HG03196 (cell line): Measurements from ENCODE around the gene DHRSX.
"Not testable (repeated sequence)": the region's sequence is repeated elsewhere in the genome, so short reads cannot be mapped to it uniquely, and the experiment has no call there.

Source experiments
- ATAC-seq: cut with Tn5 transposase; IDR thresholded peaks from one replicate; pipeline ENCODE4 v1.9.1; 2021; ENCODE audit not compliant: unreplicated experiment

The DHRSX gene

DNA sequence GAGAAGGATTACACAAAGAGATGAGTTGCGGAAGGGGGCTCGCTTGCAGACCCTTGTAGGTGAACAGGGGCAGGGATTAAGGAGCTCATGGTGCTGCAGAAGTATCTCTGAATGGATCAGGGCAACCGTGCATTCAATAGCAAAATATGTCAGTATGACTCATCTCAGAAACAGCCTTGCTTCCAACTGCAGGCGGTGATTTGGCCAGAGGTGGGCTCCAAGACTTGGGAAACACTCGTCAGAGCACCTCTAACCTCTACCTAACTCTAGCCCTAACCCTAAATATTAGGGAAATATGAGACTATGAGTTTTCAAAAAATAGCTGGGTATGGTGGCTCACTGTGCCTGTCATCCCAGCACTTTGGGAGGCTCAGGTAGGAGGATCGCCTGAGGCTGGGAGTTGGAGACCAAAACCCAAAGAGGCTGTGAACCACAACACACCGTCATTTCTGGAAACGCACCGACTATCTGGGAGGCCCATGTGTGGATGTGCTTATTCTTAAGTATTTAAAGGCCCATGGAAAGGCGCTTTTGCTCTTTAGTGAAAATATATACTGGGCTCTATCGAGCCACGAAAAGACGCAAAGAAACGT lies 102.6 kb downstream of the DHRSX start:
- no peak for ATAC-seq

DNA sequence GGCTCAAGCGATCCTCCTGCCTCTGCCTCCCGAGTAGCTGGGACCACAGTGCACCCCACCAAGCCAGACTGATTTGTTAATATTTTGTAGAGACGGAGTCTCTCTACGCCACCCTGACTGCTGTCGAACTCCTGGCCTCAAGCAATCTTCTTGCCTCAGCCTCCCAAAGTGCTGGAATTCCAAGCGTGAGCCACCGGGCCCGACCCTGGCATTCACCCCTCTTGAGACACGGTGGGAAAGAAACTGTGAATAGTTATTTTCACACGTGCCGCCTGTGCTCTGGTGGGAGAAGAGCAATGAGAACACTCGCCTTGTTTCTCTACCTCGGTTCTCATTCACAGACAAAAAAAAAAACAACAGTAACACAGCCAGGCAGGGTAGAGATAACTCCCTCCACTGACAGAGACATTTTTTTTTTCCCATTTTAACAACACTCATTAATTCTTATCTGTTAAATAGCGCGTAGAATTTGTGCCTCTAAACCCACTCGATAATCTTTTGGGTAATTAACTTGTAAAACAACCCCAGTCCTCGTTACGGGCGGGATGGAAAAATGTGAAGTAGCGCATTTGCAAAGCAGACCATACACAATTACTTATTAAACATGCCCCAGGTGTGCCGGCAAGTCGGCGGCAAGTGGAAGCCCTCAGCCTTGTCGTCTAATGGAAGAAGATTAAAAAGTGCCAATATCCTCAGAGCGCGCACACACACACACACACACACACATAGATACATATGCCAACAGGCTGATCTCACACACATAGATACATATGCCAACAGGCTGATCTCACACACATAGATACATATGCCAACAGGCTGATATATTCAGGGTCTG lies 103.3 kb downstream of the DHRSX start:
- ATAC-seq = no peak

DNA sequence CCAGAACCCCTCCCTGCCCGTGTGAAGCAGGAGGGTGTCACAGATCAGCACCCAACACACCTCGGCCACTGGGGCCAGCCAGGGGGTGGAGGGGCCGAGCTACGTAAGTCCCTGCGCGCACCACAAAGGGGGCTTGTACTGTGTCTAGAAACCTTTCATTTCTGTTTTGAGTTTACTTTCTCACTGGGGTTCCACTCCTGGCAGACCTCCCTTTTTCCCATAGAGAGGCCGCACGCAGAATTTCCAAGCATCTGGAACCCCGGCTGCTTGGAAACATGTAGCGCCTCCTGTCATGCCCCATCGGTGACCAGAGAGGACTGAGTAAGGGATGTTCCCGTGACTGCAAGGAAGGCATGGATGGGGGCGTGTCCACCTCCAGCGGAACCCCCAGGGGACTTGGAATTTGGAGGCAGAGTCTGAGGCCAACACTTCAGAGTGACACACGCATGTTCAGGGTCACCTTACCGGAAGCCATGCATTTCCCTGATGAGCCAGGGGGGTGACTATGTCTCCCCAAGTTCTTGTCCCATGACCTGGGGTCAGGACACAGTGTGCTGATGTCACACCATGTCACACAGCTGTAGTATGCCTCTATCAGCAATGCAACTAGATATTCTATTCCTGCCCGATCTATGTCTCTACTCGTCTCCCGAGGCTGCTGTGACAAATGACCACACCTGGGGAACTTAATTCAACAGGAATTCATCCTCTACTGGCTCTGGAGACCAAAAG lies 105.3 kb downstream of the DHRSX start:
- no peak for ATAC-seq

DNA sequence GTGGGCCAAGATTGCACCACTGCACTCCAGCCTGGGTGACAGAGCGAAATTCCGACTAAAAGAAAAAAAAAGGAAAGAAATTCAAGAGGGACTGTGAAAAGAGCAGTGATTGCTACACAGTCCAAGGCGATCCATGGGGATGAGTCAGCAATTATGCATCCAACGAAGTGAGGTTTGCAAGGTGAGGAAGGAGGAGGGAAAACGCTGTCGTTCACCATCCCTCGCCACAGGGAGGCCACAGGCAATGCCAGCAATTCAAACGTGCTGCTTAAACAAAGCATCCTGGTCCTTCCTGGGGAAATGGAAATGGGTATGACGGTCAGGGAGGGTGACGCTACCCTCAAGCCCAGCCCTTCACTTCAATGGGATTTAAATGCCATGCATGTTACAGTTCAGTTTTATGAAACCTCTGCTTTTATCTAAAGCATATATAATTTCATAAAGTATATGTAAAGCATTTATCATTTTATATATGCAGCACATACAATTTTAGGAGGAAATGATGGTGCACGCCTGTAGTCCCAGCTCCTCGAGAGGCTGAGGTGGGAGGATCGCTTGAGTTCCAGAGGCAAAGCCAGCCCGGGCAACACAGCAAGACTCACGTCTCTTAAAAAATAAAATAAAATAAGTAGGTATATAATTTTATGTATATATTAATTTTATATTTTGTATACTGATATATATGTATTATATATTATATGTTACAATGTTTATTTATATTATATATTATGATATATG lies 108.7 kb downstream of the DHRSX start:
- ATAC-seq = no peak

DNA sequence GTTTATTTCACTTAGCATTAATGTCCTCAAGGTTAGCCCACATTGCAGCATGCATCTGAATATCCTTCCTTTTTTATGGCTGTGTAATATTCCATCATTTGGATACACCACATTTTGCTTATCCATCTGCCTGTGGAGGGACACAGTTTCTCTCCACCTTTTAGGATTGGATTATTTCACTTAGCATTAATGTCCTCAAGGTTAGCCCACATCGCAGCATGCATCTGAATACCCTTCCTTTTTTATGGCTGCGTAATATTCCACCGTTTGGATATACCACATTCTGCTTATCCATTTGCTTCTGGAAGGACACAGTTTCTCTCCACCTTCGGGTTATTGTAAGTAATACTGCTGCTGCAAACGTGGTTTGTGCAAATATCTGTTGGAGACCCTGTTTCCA lies 110.0 kb downstream of the DHRSX start:
- ATAC-seq = no peak

DNA sequence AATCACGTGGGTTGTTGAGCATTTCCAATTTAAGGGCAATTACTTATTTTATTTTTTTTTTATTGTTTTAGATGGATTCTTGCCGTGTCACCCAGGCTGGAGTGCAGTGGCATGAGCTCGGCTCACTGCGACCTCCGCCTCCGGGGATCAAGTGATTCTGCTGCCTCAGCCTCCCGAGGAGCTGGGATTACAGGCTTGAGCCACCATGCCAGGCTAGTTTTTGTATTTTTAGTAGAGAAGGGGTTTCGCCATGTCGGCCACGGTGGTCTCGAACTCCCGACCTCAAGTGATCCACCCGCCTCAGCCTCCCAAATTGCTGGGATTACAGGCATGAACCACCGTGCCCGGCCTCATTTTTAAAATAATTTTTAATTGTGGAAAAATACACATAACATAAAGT lies 111.0 kb downstream of the DHRSX start:
- ATAC-seq = not testable (repeated sequence)

DNA sequence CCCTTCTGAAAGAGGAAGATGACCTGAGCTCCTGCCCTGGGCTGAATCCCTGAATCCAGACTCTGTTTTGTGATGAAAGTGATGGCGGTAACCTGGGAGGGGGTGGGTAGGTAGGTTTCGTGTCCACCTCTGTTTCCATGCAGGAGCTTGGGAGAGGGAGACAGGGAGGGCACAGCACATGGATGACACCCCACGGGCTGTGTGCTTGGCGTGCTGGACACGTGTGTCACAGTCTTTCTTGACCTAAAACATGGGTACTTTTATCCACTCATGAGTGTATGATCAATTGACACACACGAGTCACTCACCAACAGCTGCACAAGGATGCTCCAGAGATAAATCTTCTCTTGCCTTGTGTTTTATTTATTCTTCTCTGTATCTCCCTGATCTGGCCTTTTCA lies 111.5 kb downstream of the DHRSX start:
- ATAC-seq = no peak

DNA sequence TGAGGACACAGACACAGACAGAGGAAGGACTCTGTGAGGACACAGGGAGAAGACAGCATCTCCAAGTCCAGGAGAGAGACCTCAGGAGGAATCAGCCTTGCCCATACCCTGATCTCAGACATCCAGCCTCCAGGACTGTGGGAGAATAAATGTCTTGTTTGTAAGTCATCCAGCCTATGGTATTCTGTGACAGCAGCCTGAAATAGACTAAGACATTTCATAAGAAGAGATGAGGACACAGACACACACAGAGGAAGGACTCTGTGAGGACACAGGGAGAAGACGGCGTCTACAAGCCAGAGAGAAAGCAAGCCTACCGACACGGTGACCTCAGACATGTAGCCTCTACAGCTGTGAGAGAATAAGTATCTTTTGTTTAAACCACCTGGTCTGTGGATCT lies 112.1 kb downstream of the DHRSX start:
- ATAC-seq = no peak

DNA sequence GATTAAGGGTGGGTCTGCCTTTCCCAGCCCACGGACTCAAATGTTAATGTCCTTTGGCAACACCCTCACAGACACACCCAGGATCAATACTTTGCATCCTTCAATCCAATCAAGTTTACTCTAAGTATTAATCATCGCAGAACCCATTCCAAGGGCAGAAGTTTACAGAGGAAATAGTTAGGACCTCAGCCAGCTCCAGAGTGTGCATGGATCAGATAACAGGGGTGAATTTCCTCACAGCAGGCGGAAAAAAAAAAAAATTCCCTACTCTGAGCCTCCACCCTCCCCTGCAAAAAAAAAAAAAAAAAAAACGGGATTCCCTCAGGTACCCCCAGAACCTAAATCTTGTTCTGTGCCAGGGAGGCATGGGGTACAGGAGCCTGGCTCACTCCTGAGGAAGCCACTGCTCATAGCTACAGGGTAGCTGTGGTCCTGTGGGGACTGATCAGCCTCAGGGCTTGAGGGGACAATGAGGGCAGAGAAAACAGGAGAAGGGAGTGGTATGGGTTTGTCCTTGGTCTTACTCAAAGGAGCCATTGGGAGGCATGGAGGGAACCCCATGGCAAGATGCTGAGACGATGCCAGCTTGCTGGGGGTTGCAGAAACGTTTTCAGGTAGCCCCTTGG lies 113.0 kb downstream of the DHRSX start:
- no peak for ATAC-seq

DNA sequence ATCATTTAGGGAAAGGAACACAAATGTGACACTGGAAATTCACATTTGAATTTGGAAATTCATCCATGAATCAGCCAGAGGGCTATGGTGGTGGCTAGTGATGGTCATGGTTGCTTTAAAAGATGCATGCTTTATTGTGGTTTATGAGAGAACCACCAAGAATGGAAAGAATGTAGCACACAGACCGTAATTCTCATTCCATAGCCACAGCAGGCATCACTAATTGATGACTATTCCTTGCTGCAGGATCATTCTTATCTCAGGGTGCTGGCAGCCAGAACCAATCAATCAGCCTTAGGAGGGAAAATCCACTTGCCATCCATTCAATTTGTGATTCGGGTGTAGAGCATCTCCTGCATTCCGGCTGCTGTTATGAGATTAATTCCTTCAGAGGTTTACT lies 115.6 kb downstream of the DHRSX start:
- no peak for ATAC-seq

DNA sequence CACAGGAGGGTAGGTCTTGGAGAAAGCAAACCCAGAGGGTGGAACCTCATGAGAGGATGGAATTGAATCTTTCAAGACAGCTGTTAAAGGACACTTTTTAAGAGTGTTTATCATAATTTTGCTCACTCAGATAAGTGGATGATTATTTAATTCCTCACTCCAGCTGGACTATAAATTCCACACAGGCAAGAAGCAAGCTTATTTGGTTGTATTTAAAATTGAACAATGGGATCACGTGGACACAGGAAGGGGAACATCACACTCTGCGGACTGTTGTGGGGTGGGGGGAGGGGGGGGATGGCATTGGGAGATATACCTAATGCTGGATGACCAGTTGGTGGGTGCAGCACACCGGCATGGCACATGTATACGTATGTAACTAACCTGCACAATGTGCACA lies 116.3 kb downstream of the DHRSX start:
- ATAC-seq = no peak

DNA sequence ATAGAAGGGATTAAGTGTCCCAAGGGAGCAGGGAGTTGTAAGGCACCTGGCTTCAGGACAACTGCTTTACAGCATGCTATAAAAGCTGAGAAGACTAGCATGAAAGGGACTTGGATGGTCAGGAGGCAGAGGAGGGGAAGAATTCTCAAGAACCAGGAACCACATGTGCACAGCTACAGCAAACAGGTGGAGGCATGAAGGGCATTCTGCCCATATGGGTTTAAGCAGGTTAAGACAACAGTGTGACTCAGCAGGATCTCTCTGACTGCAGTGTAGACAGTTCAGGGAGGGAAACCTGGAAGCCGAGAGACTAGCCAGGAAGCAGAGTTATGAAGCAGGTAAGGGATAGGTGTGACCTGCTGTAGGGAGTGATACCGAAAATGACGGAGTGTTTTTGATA lies 117.0 kb downstream of the DHRSX start:
- no peak for ATAC-seq

DNA sequence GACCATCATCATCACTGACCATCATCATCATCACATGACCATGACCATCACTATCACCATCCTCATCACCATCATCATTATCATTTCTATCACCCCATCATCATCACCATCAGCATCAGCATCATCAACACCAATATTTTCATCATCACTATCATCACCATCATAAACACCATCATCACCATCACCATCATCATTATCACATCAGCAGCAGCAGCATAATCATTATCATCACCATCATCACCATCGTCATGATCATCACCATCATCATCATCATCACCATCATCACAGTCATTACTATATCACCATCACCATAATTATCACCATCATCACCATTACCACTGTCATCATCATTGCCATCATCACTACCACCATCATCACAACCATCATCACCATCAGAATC lies 117.6 kb downstream of the DHRSX start:
- ATAC-seq = no peak

DNA sequence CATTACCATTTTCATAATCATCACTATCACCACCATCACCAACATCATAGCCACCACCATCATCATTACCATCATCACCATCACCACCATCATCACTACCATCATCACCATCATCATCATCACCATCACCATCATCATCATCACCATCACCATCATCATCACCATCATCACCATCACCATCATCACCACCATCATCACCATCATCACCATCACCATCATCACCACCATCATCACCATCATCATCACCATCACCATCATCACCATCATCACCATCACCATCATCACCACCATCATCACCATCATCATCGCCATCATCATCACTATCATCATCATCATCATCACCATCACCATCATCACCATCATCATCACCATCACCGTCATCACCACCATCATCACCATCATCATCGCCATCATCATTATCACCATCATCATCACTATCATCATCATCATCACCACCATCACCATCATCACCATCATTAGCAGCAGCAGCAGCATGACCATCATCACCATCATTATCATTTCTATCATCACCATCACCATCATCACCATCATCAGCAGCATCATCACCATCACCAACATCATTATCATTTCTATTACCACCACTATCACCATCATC lies 118.2 kb downstream of the DHRSX start:
- not testable (repeated sequence) for ATAC-seq

DNA sequence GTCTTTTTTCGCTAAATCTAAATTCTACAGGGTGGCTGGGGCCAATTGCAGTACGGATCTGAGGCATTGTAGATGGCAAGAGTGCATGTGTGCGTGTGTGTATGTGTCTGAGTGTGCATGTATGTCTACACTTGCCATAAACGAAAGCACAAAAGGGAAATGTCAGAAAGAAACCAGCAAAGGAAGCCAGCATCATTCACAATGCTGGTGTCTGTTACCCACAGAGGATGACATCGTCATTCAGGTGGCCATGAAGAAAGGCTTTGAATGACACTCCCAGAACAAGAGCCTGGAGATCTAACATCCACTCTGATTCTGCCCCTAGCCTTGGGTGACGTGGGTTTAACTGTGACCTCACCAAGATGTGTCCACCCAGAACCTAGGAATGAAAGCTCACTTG lies 124.6 kb downstream of the DHRSX start:
- ATAC-seq = no peak

DNA sequence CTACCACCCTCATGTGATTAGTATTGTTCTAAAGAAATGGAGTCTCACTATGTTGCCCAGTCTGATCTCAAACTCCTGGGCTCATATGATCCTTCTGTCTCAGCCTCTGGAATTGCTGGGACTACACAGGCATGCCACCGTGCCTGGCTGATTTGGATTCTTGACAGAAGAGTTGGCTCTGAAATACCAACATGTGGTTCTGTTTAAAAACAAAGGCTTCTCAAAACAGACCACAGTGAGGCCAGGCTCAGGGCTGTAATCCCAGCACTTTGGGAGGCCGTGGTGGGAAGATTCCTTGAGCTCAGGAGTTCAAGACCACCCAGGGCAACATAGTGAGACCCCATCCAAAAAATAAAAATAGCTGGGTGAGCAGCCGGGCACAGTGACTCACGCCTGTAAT lies 126.7 kb downstream of the DHRSX start:
- ATAC-seq = no peak

DNA sequence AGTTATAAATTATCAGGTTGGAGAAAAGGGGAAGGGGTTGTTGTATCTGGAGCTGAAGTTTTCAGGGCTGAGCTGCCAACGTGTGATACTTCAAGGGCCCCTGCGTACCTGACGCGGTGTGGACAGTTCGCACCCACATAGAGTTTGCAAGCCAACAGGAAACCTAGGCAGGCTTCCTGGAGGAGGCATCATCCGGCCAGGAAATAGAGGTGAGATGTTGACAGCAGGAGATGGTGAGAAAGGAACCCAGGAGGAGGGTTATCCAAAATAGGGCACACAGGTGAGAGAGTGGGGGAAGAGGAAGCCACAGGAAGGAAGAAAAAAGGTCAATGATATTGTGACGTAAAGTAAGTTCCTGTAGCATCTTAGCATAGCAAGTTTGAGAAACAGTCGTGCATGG lies 127.2 kb downstream of the DHRSX start:
- no peak for ATAC-seq

DNA sequence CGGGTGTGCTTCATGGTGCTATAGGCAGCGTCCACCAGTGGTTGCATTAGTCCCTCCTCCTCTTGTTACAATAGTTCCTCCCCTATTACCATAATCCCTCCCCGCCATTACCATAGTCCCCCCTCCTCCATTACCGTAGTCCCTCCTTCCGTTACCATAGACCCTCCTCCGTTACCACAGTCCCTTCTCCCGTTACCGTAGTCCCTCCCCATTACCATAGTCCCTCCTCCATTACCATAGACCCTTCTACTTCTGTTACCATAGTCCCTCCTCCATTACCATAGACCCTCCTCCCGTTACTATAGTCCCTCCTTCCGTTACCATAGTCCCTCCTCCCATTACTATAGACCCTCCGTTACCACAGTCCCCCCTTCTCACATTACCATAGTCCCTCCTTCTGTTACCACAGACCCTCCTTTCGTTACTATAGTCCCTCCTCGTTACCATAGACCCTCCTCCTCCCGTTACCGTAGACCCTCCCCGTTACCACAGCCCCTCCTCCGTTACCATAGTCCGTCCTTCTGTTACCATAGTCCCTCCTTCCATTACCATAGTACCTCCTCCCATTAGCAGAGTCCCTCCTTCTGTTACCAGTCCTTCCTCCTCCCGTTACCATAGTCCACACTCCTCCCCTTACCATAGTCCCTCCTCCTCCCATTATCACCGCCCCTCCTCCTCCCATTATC lies 129.6 kb downstream of the DHRSX start:
- ATAC-seq = no peak

DNA sequence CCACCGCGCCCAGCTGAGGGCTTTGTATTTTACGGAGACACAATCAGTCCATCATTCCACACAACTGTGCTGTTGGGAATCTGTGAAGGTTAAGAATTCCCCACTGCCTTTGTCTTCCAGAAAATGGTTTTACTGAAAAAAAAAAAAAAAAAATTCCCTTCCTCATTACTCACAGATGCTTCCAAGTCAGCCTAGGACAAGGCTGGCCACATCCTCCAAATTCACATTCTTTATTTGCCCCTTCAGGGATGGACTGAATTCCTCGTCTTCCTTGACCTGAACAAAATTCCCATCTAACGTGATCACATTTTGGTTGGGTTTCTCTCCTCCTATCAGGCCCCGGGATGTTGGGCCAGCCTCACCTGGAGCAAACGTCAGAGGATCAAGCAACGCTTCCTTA lies 130.3 kb downstream of the DHRSX start:
- no peak for ATAC-seq

DNA sequence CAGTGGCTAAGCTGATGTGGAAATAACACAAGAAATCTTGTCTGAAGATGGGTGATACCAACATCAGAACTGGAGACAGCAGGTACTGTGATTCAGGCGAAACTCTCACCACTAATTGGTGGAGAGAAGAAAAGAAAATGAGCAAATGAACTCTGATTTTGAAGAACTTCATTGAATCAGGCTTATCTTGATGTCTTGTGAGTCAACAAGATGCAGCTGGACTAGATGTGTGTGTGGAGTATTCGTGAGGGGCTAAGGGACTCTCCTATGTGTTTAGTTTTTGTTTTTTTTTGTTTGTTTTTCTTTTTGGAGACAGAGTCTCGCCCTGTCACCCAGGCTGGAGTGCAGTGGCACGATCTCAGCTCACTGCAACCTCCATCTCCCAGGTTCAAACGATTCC lies 131.6 kb downstream of the DHRSX start:
- ATAC-seq = no peak
